Activated T-helper 1 cell treated with anti-CD3 and anti-CD28 coated beads, Interleukin-2, amount 50 U/mL, for 16 hours (primary cell): ENCODE results near the gene SPINK7.
"Not testable (repeated sequence)": the region's sequence is repeated elsewhere in the genome, so short reads cannot be mapped to it uniquely, and the experiment has no call there.

Experiments used
- DNase-seq, 2 donors: peaks; one replicate each; pipeline ENCODE4 v3.0.0-alpha.2; 2020; ENCODE audit warnings: low read depth in 1 of 2, low spot score in 1 of 2

The SPINK7 gene

GRCh38 chr5:148312153-148312552 lies at the start of gene SPINK7:
Gene SPINK7 (plus strand): TSS chr5:148312423. CDS start chr5:148312484, 61 bp downstream.
- DNase-seq, result no peak

- DNase-seq, result no peak
These were observed 44.3 kb upstream of the SPINK7 start for GRCh38 chr5:148267962-148268361.

GRCh38 chr5:148268566-148268965 lies 43.7 kb upstream of the SPINK7 start, which contains the start of gene SPINK13:
Gene SPINK13 (plus strand): TSS chr5:148268794. CDS start chr5:148270073, 1,279 bp downstream.
- DNase-seq, result no peak

- DNase-seq, result not testable (repeated sequence)
These were observed 37.1 kb upstream of the SPINK7 start for GRCh38 chr5:148275129-148275528.

GRCh38 chr5:148280893-148281292 lies 31.3 kb upstream of the SPINK7 start:
- not testable (repeated sequence) for DNase-seq

GRCh38 chr5:148281336-148281735 lies 30.9 kb upstream of the SPINK7 start:
- DNase-seq, result not testable (repeated sequence)

- no peak for DNase-seq
These were observed 21.7 kb upstream of the SPINK7 start for GRCh38 chr5:148290271-148291195.

GRCh38 chr5:148297731-148298130 lies 14.5 kb upstream of the SPINK7 start:
- DNase-seq, result no peak

- no peak for DNase-seq
These were observed 5.8 kb upstream of the SPINK7 start for GRCh38 chr5:148306446-148306845.

GRCh38 chr5:148309019-148309418 lies 3.2 kb upstream of the SPINK7 start:
- DNase-seq, result no peak

- DNase-seq, result no peak
These were observed 2.5 kb upstream of the SPINK7 start for GRCh38 chr5:148309746-148310145.

GRCh38 chr5:148311484-148311883 lies 739 bp upstream of the SPINK7 start:
- no peak for DNase-seq

GRCh38 chr5:148314187-148314586 lies 2.0 kb downstream of the SPINK7 start:
- DNase-seq, result no peak

GRCh38 chr5:148314731-148315130 lies 2.5 kb downstream of the SPINK7 start:
- no peak for DNase-seq

GRCh38 chr5:148320011-148320963 lies 8.1 kb downstream of the SPINK7 start:
- DNase-seq, result not testable (repeated sequence)

- DNase-seq, result no peak
These were observed 21.1 kb downstream of the SPINK7 start for GRCh38 chr5:148333262-148333849.

GRCh38 chr5:148335259-148335658 lies 23.0 kb downstream of the SPINK7 start, which contains the start of gene SPINK9:
Gene SPINK9 (plus strand): TSS chr5:148335559. CDS start chr5:148335614, 55 bp downstream.
- no peak for DNase-seq

- DNase-seq, result no peak
These were observed 24.6 kb downstream of the SPINK7 start for GRCh38 chr5:148336704-148337435.

GRCh38 chr5:148342371-148343045 lies 30.3 kb downstream of the SPINK7 start:
- DNase-seq, result no peak

GRCh38 chr5:148343046-148343407 lies 30.8 kb downstream of the SPINK7 start:
- no peak for DNase-seq
